ENCODE data around the gene NDUFB10.
A peak's percentile ranks its signal among the peaks of the same experiment; 100 is the strongest.
"Not testable (repeated sequence)": the region's sequence is repeated elsewhere in the genome, so short reads cannot be mapped to it uniquely, and the experiment has no call there.

NDUFB10 gene

DNA sequence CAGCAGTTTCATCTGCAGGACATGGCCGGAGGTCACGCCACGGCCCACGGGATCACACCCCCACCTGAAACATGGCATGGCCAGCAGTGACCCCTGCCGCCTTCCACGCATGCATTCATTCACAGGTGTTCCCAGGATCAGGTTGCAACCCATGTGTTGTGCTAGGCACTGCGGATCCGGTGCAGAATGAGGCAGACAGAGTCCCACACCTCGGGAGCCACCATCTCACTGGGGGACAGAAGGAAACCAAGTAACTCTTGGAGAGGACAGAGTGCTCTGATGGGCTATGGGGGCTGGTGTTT is 12.0 kb upstream of the NDUFB10 start:
- no peak for DNase-seq

- no peak for DNase-seq
Observed at GRCh38 chr16:1949507-1949906, 9.8 kb upstream of the NDUFB10 start.

GRCh38 chr16:1950047-1950446 is 9.3 kb upstream of the NDUFB10 start:
- DNase-seq: no peak

GRCh38 chr16:1950559-1950958 is 8.8 kb upstream of the NDUFB10 start:
- DNase-seq: no peak

DNA sequence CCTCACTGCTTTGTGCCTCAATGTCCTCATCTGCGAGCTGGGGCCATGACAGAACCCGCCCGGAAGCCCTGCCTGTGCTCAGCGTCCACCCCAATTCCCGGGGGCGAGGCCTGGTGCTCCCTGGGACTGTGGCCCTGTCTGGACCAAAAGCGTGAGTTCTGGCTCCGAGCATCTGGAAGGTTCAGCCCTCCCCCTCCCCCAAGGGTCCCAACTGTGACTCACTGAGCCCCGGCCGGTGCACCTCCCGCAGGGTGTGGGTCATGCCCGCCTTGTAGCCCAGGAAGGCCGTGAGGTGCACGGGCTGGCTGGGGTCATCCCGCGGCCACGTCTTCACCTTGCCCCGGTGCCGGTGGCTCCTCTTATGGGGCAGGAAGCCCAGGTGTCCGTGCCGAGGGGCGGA is 5.6 kb upstream of the NDUFB10 start:
- no peak for DNase-seq

GRCh38 chr16:1957434-1958142 is 1.8 kb upstream of the NDUFB10 start:
- DNase-seq: not testable (repeated sequence)

- DNase-seq: not testable (repeated sequence)
Observed at GRCh38 chr16:1958143-1958491, 1.2 kb upstream of the NDUFB10 start.

DNA sequence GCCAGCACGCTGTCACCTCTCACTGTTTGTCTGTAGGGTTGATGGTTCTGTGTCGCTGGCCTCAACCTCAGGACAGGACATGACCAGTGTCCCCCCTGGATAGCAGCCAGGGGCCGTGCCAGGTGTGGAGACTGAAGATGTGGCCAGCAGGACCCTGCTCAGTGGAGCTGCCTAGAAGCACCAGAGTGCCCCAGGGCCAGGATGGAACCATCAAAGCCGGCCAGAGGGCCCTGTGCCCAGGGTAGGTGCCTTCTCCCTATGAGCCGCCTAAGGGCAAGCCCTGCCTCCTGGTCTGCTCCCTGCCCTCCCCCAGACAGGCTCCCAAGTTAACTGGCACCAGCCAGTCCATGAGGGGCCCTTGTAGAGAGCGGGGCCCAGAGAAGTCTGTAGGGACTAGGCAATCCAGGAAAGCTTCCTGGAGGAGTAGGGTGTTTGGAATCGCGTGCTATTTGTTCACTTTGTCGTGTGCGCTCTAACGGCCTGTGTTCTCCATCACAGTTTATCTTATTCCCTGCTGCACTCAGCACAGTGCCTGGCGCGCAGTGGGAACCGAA is 546 bp upstream of the NDUFB10 start:
- DNase-seq: no peak

- peak; percentile 91 to 95 for DNase-seq
Observed at GRCh38 chr16:1960665-1961630, 1.6 kb downstream of the NDUFB10 start.

DNA sequence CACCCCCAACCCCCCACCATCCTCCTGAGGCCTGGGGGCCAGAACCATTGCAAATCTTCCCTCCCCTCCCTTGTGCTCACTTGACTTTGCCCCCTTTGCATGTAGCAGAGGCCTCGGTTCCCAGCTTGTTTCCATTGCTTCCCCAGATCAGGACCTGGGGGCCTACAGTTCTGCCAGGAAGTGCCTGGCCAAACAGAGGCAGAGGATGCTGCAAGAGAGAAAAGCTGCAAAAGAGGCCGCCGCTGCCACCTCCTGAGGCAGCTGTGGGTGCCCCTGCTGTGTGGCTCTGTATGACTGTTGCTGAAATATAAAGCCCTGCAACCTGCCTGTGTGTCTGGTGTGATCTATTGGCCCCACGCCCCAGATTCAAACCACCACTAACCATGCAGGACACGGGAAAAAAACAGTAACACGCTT is 2.3 kb downstream of the NDUFB10 start:
- DNase-seq: no peak

- DNase-seq: not testable (repeated sequence)
Observed at GRCh38 chr16:1962161-1963153, 3.1 kb downstream of the NDUFB10 start.

DNA sequence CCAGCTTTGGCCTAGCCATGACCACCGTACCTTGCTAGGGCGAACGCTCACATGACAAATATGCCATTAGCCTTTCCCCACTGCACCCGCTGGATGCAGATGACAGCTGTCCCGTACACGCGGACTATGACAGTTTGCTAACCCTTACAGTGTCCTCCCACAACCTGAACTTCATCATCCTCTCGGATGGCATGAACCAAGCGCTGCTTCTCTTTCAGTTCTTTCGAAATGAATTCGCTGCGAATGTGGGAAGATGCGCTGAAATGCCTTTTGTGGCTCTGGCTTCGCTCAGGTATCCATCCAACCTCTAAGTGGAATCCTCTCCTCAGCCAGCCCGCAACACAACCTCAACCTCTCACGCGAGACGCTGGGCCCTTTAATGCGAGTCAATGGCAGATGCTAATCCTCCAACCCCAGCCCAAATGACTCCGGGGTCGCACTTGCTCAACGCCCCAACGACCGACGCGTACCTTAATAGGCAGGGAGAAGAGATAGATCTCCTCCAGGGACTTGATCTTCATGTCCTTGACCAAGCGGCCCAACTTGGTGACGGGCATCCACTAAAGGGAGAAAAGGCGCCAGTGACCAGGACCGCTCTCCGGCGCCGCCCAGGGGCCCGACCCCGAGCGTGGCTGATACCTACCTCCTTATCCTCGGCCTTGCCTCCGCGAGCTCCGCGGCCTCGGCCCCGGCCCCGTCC is 4.6 kb downstream of the NDUFB10 start:
- DNase-seq: peak in 1 of 2 experiments; percentile 73

- peak; percentile 94 to 99 for DNase-seq
Observed at GRCh38 chr16:1964506-1965395, 5.4 kb downstream of the NDUFB10 start, which contains the start of gene RPS2. Gene RPS2, minus strand, starts transcription at chr16:1964826. Its CDS starts 201 bp downstream, at chr16:1964625.

DNA sequence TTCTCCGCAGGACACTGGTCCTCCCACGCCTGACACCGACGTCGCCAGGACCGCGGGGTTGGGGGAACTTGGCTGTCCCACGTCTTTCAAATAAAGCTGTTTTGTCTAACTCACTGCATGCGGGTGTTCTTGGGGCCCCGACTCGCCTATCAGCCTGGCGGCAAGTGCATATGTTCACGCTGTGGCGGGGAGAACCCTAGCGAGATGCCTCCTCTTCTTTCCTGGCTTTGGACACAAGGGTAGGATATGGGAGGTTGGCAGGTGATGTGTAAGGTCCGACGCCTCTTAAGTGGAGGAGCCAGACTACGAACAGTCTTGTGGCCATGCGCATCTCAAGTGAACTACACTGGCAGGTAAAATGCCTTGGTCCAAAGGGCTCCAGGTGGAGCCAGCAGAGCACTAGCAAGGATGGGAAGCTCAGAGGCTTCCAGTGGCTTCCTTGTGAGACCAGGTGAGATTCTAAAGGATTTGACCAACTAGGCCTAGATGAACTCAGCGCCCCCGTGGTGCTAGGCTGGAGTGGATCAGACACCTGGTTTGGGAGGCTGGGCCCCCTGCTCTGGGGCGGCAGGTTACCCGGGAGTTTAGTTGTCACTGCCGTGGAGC is 6.2 kb downstream of the NDUFB10 start:
- DNase-seq: no peak

DNA sequence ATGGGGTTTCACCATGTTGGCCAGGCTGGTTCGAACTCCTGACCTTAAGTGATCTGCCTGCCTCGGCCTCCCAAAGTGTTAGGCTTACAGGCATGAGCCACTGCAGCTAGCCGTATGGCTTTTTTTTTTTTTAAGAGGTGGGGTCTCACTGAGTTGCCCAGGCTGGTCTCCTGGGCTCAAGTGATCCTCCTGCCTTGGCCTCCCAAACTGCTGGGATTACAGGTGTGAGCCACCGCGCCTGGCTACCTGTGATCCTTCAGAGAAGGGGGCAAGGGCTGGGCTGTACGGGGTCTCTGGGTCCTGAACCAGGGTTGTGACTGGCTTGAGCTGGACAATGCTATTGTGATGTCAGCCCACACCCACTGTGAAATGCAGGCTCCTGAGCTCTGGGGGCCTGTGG is 7.1 kb downstream of the NDUFB10 start, which contains the start of gene RNF151:
Gene RNF151, plus strand, starts transcription at position 397 of the 400 bp plus-strand sequence. CDS start 26 bp downstream, outside the sequence.
- DNase-seq: no peak

- no peak for DNase-seq
Observed at GRCh38 chr16:1968146-1968953, 9.0 kb downstream of the NDUFB10 start.

GRCh38 chr16:1971796-1972489 is 12.6 kb downstream of the NDUFB10 start, which contains the start of gene TBL3:
Gene TBL3, plus strand, starts transcription at chr16:1972053. Its CDS starts 112 bp downstream, at chr16:1972165.
- peak; percentile 86 to 92 for DNase-seq

DNA sequence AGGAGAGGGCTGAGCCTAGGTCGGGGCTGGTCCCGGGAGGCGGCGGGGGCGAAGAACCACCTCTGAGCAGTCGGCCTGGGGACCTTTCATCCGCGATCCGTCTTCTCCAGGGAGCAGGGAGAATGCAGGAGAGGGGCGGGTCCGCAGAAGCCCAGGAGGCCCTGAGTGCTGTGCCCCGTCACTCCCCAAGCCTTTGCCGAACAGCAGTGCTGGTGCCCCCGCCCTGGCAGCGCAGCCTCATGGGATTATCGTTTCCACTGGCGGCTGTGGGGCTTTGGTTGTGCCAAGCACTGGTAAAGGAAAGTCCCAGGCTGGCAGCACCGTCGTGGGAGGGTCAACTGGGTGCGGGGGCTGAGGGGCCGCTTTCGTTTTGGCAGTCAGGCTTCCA is 13.1 kb downstream of the NDUFB10 start:
- DNase-seq: no peak

Measured in NCI-H524 (cell line).